HG02610 (cell line): Measurements from ENCODE around the gene UBE2I.
"Not testable (repeated sequence)": the region's sequence is repeated elsewhere in the genome, so short reads cannot be mapped to it uniquely, and the experiment has no call there.

Experiments used
- ATAC-seq: cut with Tn5 transposase; IDR thresholded peaks from one replicate; pipeline ENCODE4 v1.9.1; 2021; ENCODE audit warnings: mild to moderate bottlenecking, moderate library complexity; ENCODE audit not compliant: unreplicated experiment

Gene UBE2I

DNA sequence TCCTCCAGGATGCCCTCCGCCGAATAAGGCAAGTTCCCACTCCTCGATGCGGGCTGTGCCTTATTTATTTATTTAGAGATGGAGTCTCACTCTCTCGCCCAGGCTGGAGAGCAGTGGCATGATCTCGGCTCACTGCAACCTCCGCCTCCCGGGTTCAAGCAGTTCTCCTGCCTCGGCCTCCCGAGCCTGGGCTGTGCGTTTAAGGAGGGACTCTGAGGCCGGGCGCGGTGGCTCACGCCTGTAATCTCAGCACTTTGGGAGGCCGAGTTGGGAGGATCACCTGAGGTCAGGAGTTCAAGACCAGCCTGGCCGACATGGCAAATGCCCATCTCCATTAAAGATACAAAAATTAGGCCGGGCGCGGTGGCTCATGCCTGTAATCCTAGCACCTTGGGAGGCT lies 18.7 kb downstream of the UBE2I start:
- ATAC-seq, result not testable (repeated sequence)

DNA sequence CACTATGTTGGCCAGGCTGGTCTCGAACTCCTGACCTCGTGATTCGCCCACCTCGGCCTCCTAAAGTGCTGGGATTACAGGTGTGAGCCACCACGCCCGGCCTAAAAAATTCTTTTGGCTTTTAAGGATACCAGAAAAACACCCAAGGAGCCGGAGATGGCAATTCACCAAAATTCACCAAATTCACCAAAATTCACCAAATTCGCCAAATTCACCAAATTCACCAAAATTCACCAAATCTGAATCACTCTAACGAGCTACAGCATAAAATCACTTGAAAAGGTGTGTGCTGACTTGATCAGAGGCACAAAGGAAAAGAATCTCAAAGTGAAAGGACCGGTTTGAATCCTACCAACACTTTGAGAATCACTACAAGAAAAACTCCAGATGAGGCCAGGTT lies 19.5 kb downstream of the UBE2I start:
- ATAC-seq, result not testable (repeated sequence)

DNA sequence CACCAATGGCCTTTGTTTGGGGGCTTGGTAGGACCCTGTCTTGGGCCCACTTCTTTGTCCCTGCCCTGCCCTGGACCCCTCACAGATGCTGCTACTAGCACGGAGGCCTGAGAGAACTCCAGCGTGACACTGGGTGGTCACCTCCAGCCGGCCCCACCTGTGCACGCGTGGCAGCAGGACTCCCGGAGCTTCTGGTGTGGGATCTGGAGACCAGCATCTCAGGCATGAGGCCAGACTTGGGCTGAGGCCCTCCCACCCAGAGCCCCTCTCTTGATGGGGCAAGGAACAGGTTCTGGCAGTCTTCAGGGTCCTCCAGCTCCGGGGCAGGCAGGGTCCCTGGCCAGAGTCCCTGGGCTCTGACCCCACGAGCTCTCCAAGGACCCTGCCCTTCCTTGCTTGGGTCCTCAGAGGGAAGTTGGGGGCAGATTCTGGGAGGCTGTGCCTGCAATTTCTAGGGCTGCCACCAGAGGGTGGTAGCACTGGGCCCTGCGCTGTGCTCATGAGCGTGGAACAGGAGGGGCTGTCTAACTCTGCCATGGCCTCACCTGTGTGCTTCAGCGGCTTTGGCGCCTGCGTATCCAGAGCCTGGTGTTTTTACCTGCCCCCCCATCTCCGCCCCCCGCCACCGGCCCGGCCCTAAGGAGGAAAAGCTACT lies 21.0 kb downstream of the UBE2I start:
- no peak for ATAC-seq

DNA sequence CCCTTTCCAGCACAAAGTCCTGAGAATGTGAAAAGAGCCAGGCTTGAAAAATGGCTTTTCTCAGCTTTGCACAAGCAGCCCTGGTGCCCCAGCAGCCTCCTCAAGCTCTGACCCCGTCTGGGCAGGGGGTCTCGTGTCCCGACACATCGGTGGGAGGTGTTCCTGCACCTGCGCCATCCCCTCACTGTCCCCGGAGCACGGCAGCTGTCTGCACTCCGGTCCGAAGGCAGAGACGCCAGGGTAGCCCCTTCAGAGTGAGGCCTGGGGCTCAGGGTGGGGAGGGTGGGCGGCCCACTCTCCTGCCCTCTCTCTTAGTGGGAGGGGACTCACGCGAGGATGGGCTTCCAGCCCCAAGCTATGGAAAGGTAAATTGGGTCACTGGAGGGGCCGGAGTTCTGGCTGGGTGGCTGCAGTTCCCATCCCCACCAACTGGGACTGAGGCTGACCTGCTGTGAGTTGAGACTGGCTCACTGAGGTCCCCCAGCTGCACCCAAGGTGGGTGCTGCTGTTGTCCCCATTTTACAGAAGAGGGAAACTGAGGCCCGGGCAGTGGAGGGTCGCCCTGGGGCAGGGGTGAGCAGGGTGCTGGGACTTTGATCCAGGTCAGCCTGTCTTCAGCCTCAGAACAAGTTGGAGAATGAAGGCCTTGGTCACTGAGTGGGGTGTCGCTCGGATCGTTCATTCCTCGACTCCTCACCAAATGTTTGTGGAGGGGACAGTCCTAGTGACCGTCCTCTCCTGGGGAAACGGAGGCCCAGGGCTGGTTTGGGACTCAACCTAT lies 21.7 kb downstream of the UBE2I start:
- no peak for ATAC-seq

DNA sequence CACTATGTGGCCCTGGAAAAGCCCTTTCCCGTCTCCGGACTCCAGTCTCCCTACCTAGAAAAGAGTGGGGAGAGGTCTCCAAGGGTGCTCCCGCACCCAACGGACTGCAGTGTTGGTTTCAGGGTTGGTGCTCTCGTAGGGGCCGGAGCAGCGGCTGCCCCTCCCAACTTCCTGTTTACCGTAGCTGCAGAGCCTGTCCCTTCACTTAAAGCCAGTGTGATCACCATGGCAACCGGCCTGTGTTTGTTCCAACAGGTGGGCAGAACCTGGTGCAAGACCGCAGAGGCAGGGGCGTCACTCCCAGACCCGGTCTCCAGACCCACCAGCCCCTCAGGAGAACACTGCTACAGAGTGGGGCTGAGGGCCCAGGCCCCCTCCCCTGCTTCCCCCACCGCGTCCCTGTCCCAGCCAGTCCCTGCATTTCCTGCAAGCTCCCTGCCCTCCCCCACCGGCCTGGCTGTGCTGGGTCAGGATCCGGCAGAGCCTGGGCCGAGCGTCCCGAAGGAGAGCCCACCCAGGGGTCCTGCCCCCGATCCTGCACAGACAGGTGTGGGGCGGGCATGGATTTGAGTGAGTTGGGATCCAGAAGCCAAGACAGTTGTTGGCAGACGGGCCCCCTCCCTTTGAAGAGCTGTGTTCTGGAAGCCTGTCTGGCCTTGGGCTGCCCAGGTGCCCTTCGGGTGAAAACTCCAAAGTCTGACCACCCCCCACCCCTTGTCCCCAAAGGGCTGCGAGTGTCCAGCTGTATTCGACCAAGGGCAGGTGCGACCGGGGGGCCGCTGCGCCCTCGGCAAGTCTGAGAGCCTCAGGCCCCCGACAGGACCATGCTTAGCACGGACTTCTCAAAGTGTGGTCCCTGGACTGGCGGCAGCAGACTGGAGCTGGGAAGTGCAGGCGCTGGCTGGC lies 22.5 kb downstream of the UBE2I start:
- peak; percentile 36 for ATAC-seq

DNA sequence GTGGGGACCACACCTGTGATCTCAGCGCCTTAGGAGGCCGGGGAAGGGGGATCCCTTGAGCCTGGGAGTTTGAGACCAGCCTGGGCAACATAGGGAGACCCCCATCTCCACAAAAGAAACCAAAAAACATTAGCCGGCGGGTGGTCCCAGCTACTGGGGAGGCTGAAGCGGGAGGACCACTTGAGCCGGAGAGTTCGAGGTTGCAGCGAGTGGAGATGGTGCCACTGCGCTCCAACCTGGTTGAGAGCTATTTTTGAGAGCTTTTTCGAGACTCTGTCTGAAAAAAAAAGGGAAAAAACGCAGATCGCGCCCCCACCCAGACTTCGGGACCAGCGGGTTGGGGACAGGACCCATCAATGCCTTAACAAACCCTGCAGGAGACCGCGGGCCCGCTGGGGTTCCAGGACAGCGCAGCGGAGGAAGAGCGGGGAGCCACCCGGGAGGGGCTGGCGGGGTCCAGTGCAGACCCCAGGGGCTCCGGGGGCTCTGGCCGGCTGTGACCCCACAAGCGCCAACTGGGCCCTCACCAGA lies 23.2 kb downstream of the UBE2I start:
- no peak for ATAC-seq

DNA sequence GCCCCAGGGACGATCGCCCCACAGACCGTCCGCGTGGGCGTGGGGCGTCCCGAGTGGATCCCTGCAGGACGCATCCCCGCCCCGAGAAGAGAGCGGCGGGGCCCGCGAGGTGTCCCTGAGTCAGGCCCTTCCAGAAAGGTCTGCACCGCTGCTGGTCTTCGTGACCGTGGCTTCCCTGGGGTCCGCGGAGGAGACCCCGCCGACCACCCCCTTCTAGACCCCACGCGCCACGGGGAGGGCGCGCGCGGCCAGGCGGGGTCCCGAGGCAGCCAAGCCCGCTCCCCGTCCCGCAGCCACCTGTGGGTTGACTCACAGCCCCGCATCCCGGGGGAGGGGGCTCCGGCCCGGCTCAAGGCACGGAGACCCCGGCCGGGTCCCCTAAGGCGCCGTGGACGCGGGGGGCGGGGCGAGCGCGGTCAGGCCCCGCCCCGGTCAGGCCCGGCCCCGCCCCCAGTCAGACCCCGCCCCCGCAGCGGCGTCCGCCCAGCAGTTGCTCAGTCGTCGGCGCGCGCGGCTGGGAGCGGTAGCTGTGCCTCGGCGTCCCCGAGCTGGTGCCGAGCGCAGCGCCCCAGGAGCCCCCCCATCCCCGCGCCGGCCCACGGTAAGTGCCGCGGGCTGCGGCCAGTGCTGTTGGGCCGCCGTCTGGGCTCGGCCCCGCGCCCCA lies 23.8 kb downstream of the UBE2I start, which contains the start of gene BAIAP3:
Gene BAIAP3, plus strand, starts transcription at position 497 of the 664 bp plus-strand sequence. CDS start 4,905 bp downstream, outside the sequence.
- ATAC-seq, result no peak

DNA sequence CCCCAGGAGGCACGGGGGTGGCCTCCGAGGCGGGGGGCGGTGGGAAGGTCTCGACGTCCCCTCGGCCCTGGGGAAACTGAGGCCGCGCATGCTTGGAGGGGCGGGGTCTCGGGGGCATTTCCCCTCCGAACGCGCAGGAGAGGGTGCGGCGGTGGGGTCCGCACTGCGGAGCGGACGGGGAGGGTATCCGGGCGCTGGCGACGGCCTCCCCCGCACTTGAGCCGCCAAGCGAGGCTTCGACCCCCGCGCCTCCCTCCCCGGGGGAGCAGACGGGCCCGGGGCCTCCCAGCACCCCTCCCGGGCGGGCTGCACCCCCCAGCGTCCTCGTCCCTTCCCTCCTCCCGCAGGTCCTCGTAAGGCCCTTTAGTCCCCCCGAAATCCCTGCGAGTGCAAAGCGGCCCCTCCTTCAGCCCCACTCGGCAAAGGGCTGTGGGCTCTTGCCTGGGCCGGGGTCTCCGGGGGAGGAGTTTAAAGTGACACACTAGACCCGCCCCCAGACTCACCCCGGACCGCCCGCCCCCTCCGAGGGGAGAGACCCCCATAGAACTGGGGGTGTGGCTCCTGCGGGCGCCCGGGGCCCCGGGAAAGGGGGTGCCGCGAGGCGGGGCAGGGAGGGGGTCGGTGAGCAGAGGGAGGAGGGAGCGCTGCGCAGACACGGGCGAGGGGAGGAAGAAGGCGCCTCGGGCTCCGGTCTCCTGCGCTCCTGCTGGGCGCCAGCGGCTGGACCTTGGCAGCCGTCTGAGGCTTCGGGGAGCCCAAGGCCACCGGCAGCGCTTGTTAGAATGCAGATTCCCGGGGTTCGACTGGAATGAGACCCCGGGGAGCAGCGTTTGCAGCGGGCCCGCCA lies 24.6 kb downstream of the UBE2I start:
- ATAC-seq, result no peak

DNA sequence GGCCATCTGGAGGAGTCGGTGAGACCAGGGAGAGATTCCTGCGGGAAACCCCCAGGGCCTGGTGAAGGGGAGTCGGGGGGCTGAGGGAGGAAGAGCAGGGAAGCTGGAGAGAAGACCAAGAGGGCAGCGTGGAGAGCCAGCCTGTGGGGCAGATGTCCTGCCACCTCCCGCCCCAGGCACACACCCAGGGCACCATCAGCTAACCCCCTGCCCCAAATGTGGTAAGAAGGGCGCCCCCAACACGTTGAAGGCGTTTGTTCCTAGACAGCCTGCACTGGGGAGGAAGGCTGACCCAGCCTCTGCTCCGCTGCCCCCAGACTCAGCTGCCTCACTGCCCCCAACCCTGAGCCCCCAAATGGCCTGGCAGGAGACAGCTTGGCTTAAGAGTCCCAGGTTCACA lies 25.3 kb downstream of the UBE2I start:
- ATAC-seq, result no peak

DNA sequence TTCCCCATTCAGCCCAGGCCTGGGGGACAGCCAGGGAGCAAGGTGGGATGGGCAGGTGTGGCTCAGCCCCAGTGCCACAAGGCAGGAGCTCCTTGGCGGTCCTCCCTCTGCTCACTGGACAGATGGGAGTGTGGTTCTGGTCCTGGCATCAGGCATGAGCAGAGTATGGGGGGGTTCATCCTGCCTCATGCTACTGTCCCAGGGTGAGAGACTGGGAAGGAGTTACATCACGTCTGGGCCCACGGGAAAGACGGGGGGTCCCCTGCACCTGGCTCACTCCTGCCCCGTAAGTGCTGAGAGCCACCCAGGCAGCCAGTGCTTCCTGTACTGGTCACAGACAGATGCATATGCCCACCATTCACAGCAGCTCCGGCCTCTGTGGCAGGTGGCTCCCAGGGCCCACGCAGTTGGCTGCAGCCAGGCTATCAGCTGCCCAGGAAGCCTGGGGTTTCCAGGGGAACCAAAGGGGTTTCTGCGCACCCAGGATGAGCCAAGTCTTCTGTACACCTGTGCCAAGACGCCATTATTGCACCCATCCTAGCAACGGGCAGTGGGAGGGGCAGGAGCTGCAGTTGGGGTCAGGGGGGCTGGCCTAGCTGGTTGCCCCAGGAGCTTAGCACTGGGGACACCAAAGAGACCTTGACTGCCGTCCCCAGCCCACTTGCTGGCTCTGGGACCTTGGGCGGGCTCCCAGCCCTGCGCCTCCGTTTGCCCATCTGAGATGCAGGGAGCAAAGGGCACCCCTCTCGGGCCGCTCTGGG lies 26.0 kb downstream of the UBE2I start:
- ATAC-seq, result no peak

DNA sequence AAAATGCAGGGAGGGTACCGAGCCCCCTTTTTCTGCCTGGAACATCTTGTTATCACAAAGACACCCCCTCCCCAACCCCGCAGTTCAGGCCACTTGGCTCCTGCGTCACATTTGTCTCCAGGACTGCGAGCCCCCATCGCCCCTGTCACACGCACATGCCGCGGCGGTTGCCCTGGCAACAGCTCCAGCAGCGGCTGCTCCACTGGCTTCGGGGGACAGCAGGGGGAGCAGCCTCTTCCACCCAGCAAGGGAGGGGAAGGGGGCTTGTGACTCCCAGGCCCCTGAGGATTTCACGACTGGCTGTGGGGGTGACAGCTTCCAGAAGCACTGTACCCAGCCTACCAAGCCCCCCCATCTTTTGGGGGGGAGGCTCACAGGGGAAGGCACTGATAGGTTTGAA lies 26.6 kb downstream of the UBE2I start:
- ATAC-seq, result no peak

DNA sequence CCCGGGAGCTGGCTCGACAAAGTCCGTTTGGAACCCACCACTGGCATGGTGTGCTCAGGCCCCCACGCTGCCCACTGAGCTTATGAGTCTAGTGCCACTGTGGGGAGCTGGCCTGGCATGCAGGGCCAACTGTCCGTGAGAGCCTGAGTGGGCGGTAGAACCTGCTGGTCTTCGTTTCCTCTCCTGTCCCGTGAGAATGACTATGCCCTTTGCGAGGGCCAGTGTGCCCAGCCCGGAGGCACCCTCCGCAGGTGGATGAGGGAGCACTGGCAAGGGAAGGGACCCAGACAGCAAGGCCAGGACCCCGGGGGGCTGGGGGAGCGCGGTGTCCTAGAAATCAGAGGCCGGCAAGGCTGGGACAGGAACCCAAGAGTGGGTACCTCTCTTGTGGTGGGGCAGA lies 27.2 kb downstream of the UBE2I start:
- ATAC-seq, result no peak

DNA sequence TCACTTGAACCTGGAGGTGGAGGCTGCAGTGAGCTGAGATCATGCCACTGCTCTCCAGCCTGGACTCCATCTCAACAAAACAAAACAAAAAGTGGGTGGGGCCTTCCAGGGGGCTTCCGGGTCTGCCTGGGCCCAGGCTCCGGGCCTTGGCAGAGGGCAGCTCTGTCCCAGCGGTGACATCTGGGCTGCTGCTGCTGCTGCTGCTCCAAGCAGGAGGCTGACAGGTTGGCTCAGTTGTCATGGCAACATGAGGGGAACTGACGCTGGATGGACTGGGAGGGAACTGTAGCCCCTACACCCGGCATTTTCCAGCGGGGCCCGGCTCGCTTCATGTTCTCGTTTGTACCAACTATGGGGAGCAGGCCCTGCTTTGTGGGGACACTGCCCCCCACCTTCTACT lies 28.1 kb downstream of the UBE2I start:
- no peak for ATAC-seq

DNA sequence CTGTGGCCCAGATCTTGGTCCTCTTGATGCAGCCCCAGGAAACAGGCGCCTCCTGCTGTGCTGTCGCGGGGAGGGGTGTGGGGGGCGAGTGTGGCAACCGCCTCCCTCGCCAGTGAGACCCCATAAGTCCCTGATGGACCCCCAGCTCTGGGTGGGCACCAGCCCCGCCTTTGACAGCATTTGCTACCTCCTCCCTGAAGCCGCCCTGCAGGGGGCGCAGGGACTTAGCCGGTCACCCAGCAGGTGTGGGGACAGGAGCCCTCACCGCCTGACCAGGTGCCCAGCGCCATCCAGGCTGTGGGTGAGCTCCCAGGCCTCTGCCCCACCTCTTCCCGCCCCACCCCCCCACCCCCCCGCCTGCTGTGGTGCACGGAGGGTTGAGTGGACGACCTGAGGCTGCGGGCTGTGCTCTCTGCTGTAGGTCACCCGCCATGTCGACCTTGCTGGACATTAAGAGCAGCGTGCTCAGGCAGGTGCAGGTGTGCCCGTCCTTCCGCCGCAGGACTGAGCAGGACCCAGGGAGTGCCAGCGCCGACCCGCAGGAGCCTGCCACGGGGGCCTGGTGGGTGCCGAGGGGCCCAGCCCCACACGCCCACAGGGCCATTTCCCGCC lies 28.8 kb downstream of the UBE2I start:
- no peak for ATAC-seq

DNA sequence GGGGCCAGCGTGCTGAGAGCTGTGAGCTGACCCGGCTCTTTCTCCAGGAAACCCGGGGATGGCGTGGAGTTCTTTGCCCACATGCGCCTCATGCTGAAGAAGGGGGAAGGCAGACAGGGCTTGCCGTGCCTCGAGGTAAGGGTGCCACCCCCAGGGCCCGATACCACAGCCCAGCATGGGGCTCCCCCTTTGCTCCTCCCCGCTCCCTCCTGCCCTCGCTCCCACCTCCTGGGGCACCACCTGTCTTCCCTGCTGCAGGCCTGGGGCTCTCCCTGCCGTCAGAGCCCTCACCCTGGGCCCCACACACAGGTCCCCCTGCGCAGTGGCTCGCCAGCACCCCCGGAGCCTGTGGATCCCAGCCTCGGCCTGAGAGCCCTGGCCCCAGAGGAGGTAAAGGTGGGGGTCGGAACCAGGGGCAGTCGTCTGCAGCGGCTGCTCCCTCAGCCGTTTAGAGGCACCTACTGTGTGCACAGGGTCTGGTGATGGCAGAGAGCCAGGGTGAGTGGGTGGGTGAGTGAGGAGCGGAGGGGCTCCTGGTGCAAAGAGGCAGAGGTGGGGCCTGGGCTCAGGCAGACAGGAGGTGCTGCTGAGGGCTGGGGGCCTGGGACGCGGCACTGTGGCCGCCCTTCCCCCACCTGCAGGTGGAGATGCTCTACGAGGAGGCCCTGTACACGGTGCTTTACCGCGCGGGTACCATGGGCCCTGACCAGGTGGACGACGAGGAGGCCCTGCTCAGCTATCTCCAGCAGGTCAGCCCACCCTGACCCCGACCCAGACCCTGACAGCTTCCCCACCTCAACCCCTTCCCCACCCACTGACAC lies 29.6 kb downstream of the UBE2I start:
- ATAC-seq, result no peak

DNA sequence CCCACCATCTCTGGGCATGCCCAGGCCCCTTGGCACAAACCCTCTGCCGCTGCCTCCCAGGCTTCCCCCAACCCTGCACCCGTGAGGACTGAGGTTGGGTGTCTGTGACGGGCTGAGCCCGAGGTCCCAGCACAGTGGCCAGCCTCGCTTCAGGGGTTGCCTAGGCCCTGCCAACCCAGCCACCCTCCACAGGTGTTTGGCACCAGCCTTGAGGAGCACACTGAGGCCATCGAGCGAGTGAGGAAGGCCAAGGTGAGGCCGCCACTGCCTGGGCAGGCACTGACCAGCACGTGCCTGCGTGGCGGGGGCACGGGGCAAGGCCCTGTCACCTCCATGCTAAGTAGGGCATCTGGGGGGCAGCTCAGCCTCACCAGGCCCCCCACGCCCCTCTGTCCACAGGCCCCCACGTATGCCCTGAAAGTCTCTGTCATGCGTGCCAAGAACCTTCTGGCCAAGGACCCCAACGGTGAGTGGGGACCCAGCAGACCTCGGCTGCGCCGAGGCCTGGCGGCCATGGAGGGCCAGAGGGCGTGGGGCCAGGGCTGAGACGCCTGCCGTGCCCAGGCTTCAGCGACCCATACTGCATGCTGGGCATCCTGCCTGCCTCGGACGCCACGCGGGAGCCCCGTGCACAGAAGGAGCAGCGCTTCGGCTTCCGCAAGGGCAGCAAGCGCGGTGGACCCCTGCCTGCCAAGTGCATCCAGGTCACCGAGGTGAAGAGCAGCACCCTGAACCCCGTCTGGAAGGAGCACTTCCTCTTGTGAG lies 31.5 kb downstream of the UBE2I start:
- no peak for ATAC-seq
